GM12878 (cell line): ENCODE results near the gene PRDX1. TPM values are rescaled to one million over a fixed set of nuclear protein-coding genes. Genes with fewer than 3 reads are reported as not detected.

Experiments
- CBX3 ChIP-seq: fragments of 200-600 bp; sonication (generic); IDR thresholded peaks from 2 replicates; pipeline ENCODE4 v1.6.1; 2016; ENCODE audit warnings: low read depth, borderline replicate concordance
- E2F4 ChIP-seq: IDR thresholded peaks from 2 replicates; pipeline ENCODE4 v1.6.1; 2012; ENCODE audit warnings: low read depth, low read length, improper control_type of control experiment
- E2F8 ChIP-seq: fragments of 450-650 bp; IDR thresholded peaks from 2 replicates; pipeline ENCODE4 v1.6.1; 2018; ENCODE audit warnings: mild to moderate bottlenecking, low read depth, moderate library complexity; ENCODE audit not compliant: partially characterized antibody
- IRF5 ChIP-seq: fragments of 450-650 bp; IDR thresholded peaks from 2 replicates; pipeline ENCODE4 v1.6.1; 2017; ENCODE audit warnings: borderline replicate concordance
- KAT2A ChIP-seq: conservative IDR thresholded peaks from 2 replicates; pipeline ENCODE4 v1.6.1; 2011; ENCODE audit warnings: low read depth, low read length; ENCODE audit not compliant: control insufficient read depth
- NFXL1 ChIP-seq: fragments of 450-650 bp; IDR thresholded peaks from 2 replicates; pipeline ENCODE4 v1.6.1; 2017; ENCODE audit warnings: antibody characterized with exemption, mild to moderate bottlenecking, borderline replicate concordance
- POLR2A ChIP-seq: IDR thresholded peaks from 2 replicates; pipeline ENCODE4 v1.6.1; 2011; ENCODE audit warnings: low read depth, mild to moderate bottlenecking, low read length
- REST ChIP-seq: IDR thresholded peaks from 2 replicates; pipeline ENCODE4 v1.6.1; 2012; ENCODE audit warnings: mild to moderate bottlenecking, low read depth, low read length
- SKIL ChIP-seq: fragments of 450-650 bp; IDR thresholded peaks from 2 replicates; pipeline ENCODE4 v1.6.1; 2017; ENCODE audit warnings: mild to moderate bottlenecking, low read depth, inconsistent platforms; ENCODE audit not compliant: poor library complexity, severe bottlenecking
- SMC3 ChIP-seq: IDR thresholded peaks from 2 replicates; pipeline ENCODE4 v1.6.1; 2011; ENCODE audit warnings: low read length, improper control_type of control experiment, borderline replicate concordance
- SREBF1 ChIP-seq: IDR thresholded peaks from 2 replicates; pipeline ENCODE4 v1.6.1; 2012; ENCODE audit warnings: mild to moderate bottlenecking, low read length
- TARDBP ChIP-seq: IDR thresholded peaks from 2 replicates; pipeline ENCODE4 v1.6.1; 2016; ENCODE audit warnings: borderline replicate concordance
- USF2 ChIP-seq: IDR thresholded peaks from 2 replicates; pipeline ENCODE4 v1.6.1; 2011; ENCODE audit warnings: low read depth, low read length, improper control_type of control experiment, borderline replicate concordance
- WRNIP1 ChIP-seq: IDR thresholded peaks from 2 replicates; pipeline ENCODE4 v1.6.1; 2011; ENCODE audit warnings: low read depth, low read length, improper control_type of control experiment, borderline replicate concordance
- YY1 ChIP-seq: IDR thresholded peaks from 2 replicates; pipeline ENCODE4 v1.6.1; 2011; ENCODE audit warnings: low read depth, mild to moderate bottlenecking, low read length
- ZNF384 ChIP-seq: IDR thresholded peaks from 2 replicates; pipeline ENCODE4 v1.6.1; 2012; ENCODE audit warnings: low read depth, mild to moderate bottlenecking, low read length, improper control_type of control experiment, borderline replicate concordance
- polyA plus RNA-seq, 11 experiments: library from polyadenylated mRNA; depleted of rRNA in 4 of 11; unstranded in 6 of 11; stranded (reverse) in 5 of 11; fragments of >200 nt; fragmentation: Nextera tagmentation in 4 of 11; fragmentation: Illumina TruSeq in 1 of 11; extraction: Ambion mirVana in 4 of 11; extraction: Trizol in 1 of 11; gene quantifications; 1 replicate in 1 of 11; 2 replicates in 10 of 11; pipeline versions ENCODE4 v1.2.1 to v1.2.3, GENCODE V29; 2011 to 2016; ENCODE audit warnings: inconsistent platforms in 2 of 11, missing spikeins in 2 of 11, low read depth in 1 of 11
- total RNA-seq, 4 experiments: library from RNA; depleted of rRNA in 3 of 4; stranded (reverse); fragments of >200 nt in 3 of 4; fragmentation: Illumina TruSeq in 1 of 4; extraction: Trizol in 1 of 4; gene quantifications; 2 replicates each; pipeline versions ENCODE4 v1.2.1 to v1.2.3, GENCODE V29; 2013 to 2021

PRDX1 gene
- total and polyA plus RNA-seq, 10 of the 15 experiments (the other 5 are each of a cell fraction or from before 2014, with no cell fraction given), result 659 to 1,775 (median 811) TPM

- TF ChIP-seq E2F4 (no peak; the same call in 1 of the 2 replicates), POLR2A (peak; percentile 100), IRF5 (peak; percentile 94), SREBF1 (no peak), WRNIP1 (no peak), YY1 (peak; percentile 50; the same call in 1 of the 2 replicates), SMC3 (no peak), SKIL (peak; percentile 18), USF2 (no peak), CBX3 (no peak), KAT2A (no peak), ZNF384 (no peak), NFXL1 (no peak), E2F8 (no peak), TARDBP (peak; percentile 67; the same call in 1 of the 2 replicates), REST (0 out of 2 replicates have a peak, but pooled peaks have one; percentile 21)
Measured at GRCh38 chr1:45521413-45522323, at the start of gene PRDX1 (continued).
